Cerebellar cortex (tissue), 1 donor: ENCODE measurements around the gene VMO1.
A peak's percentile ranks its signal among the peaks of the same experiment; 100 is the strongest.
"Not testable (repeated sequence)": the region's sequence is repeated elsewhere in the genome, so short reads cannot be mapped to it uniquely, and the experiment has no call there.

Source experiments
- DNase-seq: peaks from one replicate; pipeline ENCODE4 v3.0.0-alpha.2; 2015; ENCODE audit warnings: low spot score

The VMO1 gene, protein sequence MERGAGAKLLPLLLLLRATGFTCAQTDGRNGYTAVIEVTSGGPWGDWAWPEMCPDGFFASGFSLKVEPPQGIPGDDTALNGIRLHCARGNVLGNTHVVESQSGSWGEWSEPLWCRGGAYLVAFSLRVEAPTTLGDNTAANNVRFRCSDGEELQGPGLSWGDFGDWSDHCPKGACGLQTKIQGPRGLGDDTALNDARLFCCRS

DNA sequence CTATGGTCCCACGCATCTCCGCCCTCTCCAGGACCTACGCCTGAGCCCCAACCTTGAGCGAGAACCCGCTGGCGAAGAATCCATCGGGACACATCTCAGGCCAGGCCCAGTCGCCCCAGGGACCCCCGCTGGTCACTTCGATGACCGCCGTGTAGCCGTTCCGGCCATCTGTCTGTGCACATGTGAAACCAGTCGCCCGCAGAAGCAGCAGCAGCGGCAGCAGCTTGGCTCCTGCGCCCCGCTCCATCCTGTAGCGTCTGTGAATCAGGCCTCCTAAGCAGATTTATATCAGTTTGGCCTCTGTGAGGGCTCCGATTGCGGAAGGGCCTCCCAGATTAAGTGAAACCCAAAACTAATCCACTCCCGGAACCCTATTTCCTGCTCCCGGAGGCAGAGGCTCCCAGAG, at the start of gene VMO1:
VMO1 (minus strand) TSS at position 259 of the 406 bp plus-strand sequence; CDS start at position 247, 12 bp downstream.
- DNase-seq = no peak

- peak; percentile 31 for DNase-seq
Measured at GRCh38 chr17:4834681-4835020, 48.5 kb upstream of the VMO1 start.

DNA sequence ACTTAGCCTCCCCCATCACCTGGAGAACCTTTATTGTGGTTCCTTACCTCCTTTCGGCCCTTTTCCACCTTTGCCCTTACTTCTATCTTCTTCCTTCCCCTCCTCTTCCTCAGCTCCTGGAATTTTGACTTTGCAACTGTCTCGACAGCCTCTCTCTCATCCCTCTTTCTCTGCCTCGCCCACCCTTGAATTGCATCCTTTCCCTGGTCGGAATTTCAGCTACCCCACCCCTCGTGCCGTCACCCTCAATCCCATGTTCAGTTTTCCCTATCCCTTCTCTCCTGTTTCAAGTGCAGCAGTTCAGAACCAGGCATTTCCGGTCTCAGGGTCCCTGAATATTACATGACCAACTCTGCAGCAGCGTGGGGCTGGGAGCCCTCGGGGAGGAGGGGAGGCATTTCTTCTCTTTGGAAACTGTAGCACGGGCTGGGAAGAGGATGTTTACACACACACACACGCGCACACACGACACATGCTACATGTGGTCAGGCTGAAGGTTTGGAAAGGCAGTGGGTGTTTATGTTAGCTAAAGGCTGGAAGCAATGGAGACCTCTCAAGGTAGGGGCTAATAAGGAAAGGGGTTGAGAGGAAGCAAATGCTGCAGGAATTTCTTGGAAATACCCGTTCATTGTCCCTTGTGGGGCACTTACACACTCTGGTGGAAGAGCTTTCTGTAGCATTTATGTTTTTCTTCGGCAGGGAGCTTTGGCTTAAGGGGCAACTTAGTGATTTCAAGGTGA, 47.9 kb upstream of the VMO1 start:
- DNase-seq = peak; percentile 30

DNA sequence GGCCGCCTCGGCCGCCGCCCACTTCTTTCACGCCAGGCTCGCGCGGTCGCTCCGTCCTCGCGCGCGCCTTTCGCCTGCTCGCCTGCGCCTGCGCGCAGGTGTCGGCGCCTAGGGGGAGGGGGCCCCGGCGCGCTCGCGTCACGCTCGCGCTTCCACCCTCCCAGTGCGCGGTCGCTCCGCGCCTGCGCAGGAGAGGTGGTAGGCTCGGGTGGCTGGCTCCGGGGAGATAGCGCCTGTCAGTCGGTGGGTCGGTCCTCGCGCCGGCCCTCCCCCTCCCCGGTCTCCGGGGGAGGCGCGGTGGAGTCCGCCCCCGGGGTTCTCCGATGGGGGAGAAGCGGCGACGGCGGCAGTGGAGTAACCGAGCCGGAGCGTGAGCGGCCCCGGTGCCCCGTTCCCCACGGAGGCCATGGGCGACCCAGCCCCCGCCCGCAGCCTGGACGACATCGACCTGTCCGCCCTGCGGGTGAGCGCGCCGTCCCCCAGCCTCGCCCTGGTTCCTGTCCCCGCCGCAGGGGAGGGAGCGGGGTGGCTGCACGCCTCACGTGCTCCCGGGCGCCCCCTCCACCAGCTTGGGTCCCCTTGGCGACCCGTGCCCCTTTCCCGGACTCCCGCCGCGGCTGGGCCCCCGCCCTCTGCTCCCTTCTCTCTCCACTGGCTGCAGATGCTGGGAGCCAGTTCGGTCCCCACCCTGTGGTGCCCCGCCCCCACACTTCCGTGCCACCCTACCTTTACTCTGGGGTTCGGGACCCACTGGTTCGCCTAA, 47.2 kb upstream of the VMO1 start, which contains the start of gene MINK1:
MINK1 (plus strand) TSS at position 163 of the 763 bp plus-strand sequence; CDS start at position 407, 244 bp downstream.
- peak; percentile 90 for DNase-seq

DNA sequence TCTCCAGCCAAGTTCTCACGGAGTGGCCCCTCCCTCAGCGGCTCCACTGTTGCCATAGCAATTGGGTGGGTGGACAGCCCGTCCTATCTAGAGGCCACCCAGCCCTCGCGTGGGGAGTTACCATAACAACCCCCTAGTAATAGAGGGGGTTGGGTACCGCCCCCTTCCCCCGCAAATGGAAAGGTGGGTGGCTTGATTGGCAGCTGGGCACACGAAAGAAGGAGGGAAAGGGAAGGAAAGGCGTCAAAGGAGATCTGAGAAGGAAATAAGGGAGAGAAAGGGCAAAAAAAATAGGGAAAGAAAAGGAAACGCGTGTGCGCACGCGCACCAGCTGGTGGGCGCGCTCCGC, 46.6 kb upstream of the VMO1 start:
- DNase-seq = not testable (repeated sequence)

DNA sequence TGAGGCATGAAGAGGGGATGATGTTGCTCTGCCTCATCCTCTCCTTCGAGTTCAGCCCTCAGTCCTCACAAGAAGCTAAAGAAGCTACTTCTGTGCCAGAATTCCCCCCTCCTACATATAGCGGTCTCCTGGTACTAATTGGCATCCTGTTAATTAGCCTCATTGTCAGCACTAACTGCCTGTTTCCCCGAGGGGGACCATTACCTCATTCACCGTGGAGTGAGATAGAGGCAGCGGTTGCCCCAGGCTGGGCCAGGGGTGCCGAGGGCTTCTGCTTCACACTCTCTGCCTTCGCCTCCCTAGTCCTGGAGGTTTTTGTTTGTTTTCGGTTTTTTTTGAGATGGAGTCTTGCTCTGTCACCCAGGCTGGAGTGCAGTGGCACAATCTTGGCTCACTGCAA, 41.2 kb upstream of the VMO1 start:
- DNase-seq = no peak

DNA sequence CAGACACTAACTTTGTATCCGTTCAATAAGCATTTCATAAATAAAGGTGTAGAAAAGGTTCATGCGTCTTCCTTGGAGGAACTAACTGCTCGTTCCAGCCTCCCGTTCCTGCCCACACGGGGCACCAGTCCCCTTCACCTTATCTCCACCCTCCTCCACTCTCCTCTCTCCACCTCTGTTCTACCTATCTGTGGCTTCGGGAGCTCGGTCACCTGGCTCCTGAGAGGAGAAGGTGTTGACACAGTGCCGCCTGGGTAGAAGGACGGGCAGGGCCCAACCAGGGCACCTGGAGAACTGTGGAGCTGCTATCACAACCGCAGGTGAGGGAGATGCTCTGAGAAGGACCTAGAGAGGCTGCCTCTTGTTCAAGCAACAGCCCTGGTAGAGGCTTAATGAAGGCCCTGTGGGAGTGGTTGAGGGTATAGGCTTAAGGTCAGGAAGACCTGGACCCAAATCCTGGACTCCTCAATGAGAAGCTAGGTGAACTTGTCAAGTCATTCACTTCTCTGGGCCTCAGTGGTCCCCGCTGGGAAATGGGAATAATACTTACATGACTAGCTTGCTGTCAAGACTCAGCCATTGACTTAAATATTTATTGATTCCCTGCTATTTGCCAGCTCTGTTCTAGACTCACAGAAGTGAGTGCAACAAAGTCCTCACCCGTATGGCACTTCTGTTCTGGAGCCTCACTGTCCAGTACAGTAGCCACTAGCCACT, 37.4 kb upstream of the VMO1 start:
- DNase-seq = no peak

DNA sequence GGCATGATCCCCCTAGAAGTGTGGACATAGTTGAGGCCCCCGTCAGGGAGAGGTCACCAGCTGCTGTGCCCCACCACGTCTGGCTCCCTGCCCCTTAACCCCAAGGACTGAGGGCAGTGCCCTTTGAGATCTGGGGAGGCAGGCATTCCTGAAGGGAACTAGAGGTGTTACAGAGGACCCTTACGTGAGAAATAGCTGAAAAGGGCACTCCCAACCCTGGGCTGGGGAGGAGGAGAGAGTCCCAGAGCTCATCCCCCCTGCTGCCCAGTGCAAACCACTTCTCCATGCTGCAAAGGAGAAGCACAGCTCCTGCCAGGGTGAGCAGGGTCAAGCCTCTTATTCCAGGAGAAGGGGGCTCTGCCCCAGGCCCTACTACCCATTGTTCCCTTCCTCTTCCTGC, 36.7 kb upstream of the VMO1 start:
- DNase-seq = no peak

GRCh38 chr17:4818276-4818675, 32.1 kb upstream of the VMO1 start:
- no peak for DNase-seq

- no peak for DNase-seq
Measured at GRCh38 chr17:4816826-4817225, 30.7 kb upstream of the VMO1 start.

- DNase-seq = no peak
Measured at GRCh38 chr17:4815043-4815675, 29.0 kb upstream of the VMO1 start.

- no peak for DNase-seq
Measured at GRCh38 chr17:4812690-4813089, 26.5 kb upstream of the VMO1 start.

DNA sequence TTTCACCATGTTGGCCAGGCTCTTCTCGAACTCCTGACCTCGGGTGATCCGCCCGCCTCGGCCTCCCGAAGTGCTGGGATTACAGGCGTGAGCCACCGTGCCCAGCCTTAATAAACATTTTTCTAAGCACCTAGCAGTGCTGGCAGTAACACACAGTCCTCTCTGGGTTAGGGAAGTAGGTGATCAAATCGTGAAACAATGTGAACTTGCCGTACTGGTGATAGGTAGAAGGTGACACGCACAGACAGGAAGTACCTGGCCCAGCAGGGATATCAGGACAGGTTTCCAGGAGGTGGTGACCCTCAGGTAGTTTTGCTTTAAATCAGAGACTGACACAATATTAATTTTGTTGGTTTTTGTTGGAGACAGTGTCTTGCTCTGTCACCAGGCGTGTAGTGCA, 25.3 kb upstream of the VMO1 start:
- no peak for DNase-seq

DNA sequence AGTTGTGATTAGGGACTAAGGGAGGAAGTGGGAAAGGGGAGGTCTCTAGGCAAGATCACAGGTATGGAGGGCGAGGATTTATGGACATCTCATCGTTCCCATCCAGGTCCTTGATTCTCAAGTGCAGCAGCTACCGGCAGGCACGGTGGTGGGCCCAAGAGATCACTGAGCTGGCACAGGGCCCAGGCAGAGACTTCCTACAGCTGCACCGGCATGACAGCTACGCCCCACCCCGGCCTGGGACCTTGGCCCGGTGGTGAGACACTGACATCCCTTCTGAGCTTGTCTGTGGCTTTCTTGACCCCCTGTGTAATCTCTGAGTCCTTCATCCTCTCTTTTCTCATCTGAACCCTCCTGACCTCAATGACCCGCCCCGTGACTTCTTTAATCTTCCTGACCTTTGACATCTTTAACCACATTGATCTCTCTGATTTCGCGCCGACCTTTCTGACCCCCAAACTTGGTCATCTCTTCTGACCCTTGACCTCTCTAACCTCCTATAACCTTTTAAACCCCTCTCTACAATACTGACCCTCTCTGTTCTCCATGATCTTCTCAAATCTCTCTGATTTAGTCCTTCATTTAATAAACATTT, 24.6 kb upstream of the VMO1 start:
- DNase-seq = no peak

DNA sequence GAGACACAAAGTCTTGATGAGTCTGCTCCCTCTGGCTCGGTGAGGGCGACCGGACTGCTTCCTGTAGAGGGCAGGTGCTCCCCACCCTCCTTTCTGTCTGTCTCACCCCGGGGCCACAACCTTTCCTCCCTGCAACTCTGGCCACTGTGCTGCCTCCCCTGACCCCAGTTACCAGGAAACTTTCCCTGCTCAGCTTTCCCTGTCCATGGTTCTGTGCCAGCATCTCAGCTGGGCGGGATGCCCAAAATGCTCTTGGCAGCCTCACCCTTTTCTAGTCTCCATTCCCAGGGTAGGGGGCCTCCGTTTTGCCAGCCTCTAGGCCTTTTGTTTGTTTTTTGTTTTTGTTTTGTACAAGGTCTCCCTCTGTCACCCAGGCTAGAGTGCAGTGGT, 22.2 kb upstream of the VMO1 start:
- DNase-seq = peak; percentile 61

- DNase-seq = no peak
Measured at GRCh38 chr17:4807605-4808377, 21.6 kb upstream of the VMO1 start.

GRCh38 chr17:4806777-4807604, 20.8 kb upstream of the VMO1 start, which contains the start of gene PLD2:
PLD2 (plus strand) TSS chr17:4807152; CDS start chr17:4807773, 621 bp downstream.
- peak; percentile 73 for DNase-seq

- no peak for DNase-seq
Measured at GRCh38 chr17:4806456-4806776, 20.3 kb upstream of the VMO1 start.

- DNase-seq = no peak
Measured at GRCh38 chr17:4802228-4802627, 16.1 kb upstream of the VMO1 start, which contains the start of gene C17orf114. C17orf114 (minus strand) TSS chr17:4802328.
